ENCODE measurements around the gene UQCRH.
"Not testable (repeated sequence)": the region's sequence is repeated elsewhere in the genome, so short reads cannot be mapped to it uniquely, and the experiment has no call there.

UQCRH gene

DNA sequence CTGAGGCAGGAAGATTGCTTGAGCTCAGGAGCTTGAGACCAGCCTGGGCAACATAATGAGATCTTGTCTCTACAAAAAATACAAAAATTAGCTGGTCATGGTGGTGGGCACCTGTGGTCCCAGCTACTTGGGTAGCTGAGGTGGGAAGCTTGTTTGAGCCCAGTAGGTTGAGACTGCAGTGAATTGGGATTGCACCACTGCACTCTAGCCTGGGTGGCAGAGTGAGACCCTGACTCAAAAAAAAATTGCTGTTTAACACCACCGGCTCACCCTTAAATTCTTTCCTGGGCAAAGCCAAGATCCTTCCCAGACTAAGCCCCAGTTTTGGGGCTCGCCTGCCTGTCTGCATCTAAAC, 30.5 kb downstream of the UQCRH start:
- no peak for DNase-seq

DNA sequence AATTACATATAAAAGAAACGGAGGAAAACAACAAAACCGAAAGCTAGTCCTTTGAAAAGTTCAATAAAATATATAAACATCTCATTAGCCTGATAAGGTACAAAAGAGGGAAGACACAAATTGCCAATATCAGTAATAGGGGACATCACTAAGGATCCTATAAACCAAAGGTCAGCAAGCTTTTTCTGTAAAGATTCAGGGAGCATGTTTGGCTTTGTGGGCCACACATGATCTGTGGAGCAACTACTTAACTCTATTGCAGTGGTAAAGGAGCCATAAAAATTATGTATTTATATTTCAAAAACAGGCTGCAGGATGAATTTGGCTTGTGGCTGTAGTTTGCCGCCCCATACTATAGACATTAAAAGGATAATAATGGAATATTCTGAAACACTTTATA, 31.6 kb downstream of the UQCRH start:
- no peak for DNase-seq

DNA sequence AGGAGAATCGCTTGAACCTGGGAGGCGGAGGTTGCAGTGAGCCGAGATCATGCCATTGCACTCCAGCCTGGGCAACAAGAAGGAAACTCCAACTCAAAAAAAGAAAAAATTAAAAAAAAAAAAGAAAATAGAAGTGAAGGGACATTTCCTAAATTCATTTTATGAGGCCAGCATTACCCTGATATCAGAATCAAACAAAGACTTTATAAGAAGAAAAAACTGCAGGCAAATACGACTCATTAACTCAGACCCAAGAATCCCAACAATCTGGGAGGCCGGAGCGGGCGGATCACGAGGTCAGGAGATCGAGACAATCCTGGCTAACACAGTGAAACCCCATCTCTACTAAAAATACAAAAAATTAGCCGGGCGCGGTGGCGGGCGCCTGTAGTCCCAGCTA, 33.9 kb downstream of the UQCRH start:
- DNase-seq, result not testable (repeated sequence)

DNA sequence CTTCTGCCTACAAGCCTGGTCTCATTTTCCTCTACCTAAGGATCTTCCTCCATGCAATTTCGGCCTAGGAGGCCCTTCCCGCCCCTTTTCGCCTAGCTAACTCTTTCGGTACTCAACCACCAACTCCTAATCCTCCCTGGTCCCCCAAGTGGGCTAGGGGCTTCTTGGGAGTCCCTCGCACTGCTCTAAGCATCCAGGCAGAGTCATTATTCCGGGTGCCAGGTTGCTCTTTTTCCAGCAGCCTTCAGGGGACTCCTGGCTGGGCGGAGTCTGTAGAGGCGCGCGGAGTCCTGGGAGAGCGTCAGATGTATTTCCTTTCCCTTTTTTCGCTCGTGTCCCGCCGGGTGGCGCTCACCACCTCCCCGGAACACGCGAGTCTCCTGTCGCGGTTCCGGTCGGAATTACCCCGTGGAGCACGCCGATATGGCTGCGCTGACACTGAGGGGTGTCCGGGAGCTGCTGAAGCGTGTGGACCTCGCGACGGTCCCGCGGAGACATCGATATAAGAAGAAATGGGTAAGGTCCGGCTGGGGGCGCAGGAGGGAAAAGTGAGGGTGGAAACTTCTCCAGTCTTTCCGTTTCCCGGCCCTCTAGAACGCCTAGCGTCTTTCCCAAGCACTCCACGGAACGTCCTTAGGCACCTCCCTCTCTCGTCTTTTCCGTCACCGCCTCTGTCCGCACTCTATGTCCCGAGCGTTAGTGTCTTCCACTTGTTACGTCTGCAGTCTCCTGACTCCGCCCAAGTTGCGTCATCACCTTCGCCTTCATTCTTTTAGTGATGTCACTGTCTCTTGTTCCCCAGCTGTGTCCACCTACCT, 37.1 kb downstream of the UQCRH start, which contains the start of gene NSUN4:
NSUN4 (plus strand) TSS at position 404 of the 818 bp plus-strand sequence; CDS start at position 424, 20 bp downstream.
- DNase-seq, result peak; percentile 81

DNA sequence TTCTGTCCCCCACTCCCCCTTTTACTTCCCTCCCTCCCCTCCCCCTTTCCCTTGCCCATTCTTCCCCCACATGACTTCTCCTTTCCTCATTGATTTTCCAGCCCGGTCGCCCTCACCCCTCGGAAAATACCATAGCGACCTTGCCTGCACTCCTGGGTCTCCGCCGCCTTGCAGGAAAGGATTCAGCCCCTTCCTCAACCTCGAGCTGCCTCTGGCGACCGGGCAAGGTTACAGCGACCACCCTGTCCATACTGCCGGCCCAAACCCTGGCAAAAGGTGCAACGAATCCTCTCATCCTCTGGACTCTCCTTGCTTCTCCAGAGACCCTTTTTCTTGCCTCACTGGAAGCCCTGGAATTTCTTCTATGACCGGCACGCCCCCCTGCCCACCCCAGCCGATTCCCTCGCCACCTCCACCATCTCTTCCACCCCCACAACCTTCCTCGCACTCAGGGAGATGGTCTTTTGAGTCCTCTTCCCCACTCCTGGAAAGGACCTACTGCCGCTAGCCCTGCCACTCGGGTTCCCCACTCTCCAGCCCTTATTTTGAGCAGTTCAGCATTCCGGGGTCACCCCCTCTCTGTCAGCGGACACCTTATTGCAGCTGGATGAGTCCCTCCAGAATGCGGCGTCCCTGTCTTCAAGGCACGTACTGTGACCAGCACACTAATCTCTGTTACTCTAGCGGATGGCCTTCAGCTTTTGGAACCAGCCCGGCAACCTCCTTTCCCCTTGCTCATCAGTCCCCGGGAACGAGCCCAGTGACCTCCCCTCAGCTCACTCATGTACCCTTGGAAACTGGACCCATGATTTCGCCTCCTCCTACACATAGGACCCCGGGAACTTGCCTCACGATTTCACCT, 38.0 kb downstream of the UQCRH start:
- DNase-seq, result no peak

DNA sequence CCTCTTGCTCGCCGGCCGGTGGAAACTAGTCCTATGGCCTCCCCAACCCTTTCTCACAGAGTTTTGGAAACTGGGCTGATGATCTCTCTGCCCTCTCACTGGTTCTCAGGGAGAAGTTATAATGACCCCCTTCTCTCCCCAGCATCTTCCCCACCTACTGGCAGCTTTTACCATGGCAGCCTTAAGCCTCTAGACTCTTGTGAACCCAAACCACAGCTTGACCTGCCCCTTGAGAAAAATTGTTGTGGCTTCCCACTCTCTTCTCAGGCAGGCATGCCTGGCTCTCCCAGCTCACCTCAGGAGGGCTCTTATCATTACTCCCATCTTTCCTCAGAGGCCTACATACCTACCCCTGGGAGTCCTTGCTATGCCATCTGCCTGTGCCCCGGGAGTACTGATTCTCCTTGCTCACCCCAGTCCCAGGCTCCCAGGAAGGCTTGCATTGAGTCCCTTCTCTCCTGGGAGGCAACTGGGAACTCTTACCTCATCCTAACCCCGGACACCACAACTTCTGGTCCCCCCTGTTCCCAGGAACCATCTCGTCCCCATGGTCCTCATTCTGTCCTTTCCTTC, 38.7 kb downstream of the UQCRH start:
- DNase-seq, result no peak

DNA sequence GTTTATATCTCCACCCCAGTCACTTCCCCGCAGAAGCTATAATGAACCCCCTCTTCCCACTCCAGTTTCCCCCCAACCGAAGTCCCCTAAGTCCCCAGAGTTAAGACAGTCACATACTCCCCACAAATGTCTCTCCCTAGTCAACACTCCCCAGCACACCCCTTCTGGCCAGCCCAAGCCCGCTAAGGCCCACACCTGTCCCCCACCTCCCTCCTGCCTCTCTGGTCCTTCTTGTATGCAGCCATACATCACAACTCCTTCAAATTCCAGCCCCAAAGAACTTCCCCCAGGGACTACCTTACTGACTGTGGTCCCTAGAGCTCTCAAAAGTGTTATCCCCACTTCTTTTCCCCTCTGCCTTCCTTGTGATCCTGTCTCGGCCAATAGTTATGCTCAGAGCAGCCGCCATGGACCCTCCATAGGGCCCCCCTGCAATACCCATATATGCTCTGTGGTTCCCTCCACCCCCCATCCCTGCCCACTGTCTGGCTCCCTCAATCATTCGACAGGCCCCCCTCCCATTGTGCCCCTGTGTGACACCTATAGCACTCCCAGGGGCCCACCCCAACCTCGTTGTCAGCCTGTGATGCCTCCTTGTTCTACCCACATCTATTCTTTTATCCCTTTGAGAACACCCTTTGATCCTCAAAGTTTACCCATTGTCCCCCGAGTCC, 39.3 kb downstream of the UQCRH start:
- no peak for DNase-seq

DNA sequence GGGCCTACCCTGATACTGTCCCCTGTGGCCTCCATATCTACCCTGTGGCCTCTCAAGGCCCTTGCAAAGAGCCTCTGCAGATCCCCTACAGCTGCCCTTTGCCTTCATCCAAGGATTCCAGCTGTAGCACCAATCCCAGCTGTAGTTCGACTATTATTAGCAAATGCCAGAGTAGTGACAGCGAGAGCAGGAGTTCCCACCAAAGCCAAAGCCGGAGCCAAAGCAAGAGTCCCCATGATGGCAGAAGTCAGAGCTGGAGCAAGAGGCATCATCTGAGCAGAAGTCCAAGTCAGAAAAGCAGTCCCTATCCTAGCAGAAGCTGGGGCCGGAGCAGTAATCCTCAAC, 39.8 kb downstream of the UQCRH start:
- DNase-seq, result no peak

DNA sequence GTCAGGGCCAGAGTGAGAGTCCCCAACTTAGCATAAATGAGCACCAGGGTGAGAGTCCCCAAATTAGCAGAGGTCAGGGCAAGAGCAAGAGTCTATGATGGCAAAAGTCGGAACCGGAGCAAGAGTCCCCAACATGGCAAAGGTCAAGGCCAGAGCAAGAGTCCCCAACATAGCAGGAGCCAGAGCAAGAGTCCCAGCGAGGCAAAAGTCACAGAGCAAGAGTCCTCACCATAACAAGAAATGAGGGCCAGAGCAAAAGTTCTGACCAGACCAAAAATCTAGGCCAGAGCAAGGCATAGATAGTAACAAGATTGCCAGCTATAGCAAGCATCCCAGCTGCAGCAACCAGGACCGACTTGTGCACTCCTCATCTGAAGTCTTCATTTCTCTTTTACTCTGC, 40.2 kb downstream of the UQCRH start:
- no peak for DNase-seq

DNA sequence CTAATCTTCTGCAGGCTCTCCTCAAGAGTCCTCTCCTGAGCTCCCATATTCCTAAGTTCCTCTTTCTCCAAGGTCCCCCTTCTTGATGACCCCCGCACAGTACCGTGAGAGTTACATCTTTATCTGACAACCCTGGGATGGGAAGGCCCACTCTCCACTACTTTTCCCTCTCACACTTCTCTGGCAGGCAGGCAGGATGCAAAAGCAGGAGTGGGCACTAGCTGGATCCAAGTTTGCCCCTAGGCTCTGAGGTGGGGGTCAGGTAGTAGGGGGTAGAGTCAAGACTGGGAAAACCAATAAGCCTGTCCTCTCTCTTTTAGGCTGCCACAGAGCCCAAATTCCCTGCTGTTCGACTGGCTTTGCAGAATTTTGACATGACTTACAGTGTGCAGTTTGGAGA, 41.0 kb downstream of the UQCRH start:
- DNase-seq, result no peak

DNA sequence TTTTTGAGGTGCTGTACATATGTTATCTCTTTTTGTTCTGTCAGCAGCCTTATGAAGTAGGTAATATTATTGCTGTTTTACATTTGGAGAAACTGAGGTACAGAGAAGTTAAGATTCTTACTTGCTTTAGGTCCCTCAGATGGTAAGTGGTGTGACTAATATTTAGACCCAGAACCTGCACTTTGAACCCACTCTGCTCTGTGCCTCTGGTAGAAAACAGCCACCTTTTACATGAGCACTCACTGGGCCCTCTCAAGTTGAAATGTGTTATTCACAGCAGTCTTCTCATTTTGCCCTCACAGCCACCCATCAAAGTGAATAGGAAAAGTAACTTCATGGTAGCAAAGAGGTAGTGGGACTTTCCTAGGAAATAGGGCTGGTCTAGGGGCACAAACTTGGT, 41.8 kb downstream of the UQCRH start:
- DNase-seq, result no peak

DNA sequence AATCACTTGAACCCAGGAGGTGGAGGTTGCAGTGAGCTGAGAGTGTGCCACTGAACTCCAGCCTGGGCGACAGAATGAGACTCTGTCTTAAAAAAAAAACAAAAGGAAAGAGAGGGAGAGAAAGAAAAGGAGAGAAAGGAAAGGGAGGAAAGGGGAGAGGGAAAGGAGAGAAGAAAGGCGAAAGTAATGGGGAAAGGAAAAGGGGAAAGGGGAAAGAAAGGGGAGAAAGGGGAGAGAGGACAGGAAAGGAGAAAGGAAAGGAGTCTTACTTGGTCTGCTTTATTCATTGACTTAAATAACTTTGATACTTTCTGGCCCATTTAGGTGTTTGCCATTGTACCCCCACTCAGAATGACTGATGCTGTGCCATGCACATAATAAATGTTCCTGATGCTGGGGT, 48.9 kb downstream of the UQCRH start:
- no peak for DNase-seq

DNA sequence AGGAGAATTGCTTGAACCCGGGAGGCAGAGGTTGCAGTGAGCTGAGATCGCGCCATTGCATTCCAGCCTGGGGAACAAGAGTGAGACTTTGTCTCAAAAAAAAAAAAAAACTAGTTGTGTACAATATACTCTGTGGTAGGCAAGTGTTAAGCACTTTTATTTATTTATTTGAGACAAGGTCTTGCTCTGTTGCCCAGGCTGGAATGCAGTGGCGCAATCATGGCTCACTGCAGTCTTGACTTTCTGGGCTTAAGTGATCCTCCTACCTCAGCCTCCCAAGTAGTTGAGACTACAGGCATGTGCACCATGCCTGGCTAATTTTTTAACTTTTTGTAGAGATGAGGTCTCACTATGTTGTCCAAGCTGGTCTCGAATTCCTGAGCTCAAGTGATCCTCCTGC, 52.4 kb downstream of the UQCRH start:
- not testable (repeated sequence) for DNase-seq

DNA sequence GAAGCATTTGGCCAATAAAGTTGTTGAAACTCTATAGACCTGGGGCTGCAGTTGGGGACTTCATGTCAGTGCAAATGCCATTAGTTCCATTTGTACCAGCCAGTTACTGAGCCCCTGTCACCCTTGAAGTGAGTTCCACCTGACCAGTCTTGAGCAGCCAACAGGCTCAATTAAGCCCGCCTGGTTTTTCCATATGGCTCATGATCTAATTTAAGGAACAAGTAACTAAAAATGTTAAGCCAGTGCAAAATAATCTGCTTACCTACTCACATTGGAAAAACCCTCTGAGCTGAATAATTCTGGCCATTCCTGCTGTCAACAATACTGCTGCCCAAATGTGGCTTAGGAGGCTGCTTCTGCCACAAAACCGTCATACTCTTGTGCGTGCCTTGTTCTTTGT, 58.7 kb downstream of the UQCRH start:
- no peak for DNase-seq

DNA sequence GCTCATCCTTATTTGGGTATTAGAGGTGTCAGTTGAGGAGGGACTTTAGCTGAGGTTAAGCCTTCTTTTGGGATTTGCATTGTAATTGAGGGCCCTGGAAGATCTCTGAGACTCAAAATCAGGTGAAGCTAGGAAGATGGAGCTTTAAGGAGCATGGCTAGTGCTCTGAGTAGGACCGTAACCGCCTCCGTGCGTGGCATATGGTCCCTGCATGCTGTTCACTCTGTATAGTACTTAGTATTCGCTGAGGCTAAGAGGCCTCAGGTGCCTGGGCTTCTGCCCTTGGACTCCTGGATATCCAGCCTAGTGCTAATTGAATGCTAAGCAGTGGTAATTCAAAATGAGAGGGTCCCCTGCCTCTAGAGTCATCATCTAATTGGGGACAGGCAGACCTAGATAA, 59.6 kb downstream of the UQCRH start:
- DNase-seq, result no peak

DNA sequence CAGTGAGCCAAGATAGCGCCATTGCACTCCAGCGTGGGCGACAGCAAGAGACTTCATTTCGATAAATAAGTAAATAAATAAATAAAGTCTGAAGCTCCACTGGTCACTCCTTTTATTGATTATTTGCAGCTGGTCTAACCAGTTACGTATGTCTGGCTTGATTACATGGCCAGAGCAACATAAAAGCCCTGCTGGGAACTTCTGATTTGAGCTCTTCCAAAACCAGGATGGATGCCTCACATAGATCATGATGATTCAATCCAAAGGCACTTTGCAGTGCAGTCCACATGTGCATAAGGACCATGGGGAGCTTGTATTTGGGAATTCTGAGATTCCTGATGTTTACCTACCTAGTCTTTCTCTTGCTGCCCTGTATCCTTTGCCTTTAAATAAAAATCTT, 61.1 kb downstream of the UQCRH start:
- no peak for DNase-seq

DNA sequence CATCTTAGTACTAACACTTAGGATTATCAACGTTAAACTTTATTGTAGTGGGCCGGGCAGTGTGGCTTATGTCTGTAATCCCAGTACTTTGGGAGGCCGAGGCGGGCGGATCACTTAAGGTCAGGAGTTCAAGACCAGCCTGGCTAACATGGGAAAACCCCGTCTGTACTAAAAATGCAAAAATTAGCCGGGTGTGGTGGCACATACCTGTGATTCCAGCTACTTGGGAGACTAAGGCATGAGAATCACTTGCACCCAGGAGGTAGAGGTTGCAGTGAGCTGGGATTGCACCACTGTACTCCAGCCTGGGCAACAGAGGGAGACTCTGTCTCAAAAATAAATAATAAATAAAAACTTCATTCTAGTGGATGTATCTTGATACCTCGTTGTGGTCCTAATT, 62.3 kb downstream of the UQCRH start:
- not testable (repeated sequence) for DNase-seq

Measured in NCI-H1048 (cell line).